ENCODE results near the gene ZNF462. TPM values are rescaled to one million over a fixed set of nuclear protein-coding genes. Genes with fewer than 3 reads are reported as not detected.

Gene ZNF462
- total and polyA plus RNA-seq, 2 experiments from 2014 or later: 40.0 to 101 TPM

- Histone ChIP-seq H3K27me3 (ENCODE audit: insufficient read depth) (no peaks in the 10 kb centered on the region), H3K9me2 (ENCODE audit: insufficient read depth) (no peaks in the 10 kb centered on the region), H3K4me1 (ENCODE audit: insufficient read depth) (peaks cover 65% of the 10 kb centered on the region), H3K27ac (ENCODE audit: low read depth) (peak overlapping the region; percentile 93), H3K4me2 (peak overlapping the region; percentile 33), H3K79me2 (replicated peaks; ENCODE audit: insufficient read depth) (peaks cover 100% of the 10 kb centered on the region), H3K36me3 (ENCODE audit: insufficient read depth) (no peaks in the 10 kb centered on the region; the same call in 1 of the 2 replicates), H4K20me1 (replicated peaks; ENCODE audit: insufficient read depth) (peaks cover 13% of the 10 kb centered on the region; the same call in 1 of the 2 replicates), H2AFZ (no peak overlapping the region), H3K4me3 (no peak overlapping the region), H3F3A (replicated peaks; ENCODE audit: low read depth) (no peaks in the 10 kb centered on the region)
- no peaks in the 10 kb centered on the region for H3K9me3 Mint-ChIP-seq
- H3K4me3 Mint-ChIP-seq: no peak overlapping the region; the same call in 2 of the 3 replicates
- H3K27me3 Mint-ChIP-seq (ENCODE audit: insufficient read depth, low read depth, poor library complexity): no peaks in the 10 kb centered on the region
- ATAC-seq (peak; percentile 11; the same call in 2 of the 3 replicates), DNase-seq (ENCODE audit: low spot score) (peak; percentile 39)
- peaks cover 90% of the 10 kb centered on the region for H3K4me1 Mint-ChIP-seq
- peak overlapping the region; percentile 80 for H3K27ac Mint-ChIP-seq
- TF ChIP-seq POLR2AphosphoS5 (IDR thresholded peaks at IDR 0.05; ENCODE audit: low read depth) (no peak), EZH2 (IDR thresholded peaks at IDR 0.05; ENCODE audit: low read depth, unreplicated experiment) (no peak), CREB1 (CRISPR knock-in tag; IDR thresholded peaks at IDR 0.05; ENCODE audit: low read depth) (no peak), ZNF114 (CRISPR knock-in tag; IDR thresholded peaks at IDR 0.05) (no peak), ZNF331 (CRISPR knock-in tag; IDR thresholded peaks at IDR 0.05; ENCODE audit: low read depth) (no peak), EZH2phosphoT487 (IDR thresholded peaks at IDR 0.05; ENCODE audit: unreplicated experiment) (no peak), STAT1 (IDR thresholded peaks at IDR 0.05; ENCODE audit: unreplicated experiment) (no peak), JUNB (IDR thresholded peaks at IDR 0.05; ENCODE audit: unreplicated experiment) (no peak)
- TF ChIP-seq, protein P1, sequence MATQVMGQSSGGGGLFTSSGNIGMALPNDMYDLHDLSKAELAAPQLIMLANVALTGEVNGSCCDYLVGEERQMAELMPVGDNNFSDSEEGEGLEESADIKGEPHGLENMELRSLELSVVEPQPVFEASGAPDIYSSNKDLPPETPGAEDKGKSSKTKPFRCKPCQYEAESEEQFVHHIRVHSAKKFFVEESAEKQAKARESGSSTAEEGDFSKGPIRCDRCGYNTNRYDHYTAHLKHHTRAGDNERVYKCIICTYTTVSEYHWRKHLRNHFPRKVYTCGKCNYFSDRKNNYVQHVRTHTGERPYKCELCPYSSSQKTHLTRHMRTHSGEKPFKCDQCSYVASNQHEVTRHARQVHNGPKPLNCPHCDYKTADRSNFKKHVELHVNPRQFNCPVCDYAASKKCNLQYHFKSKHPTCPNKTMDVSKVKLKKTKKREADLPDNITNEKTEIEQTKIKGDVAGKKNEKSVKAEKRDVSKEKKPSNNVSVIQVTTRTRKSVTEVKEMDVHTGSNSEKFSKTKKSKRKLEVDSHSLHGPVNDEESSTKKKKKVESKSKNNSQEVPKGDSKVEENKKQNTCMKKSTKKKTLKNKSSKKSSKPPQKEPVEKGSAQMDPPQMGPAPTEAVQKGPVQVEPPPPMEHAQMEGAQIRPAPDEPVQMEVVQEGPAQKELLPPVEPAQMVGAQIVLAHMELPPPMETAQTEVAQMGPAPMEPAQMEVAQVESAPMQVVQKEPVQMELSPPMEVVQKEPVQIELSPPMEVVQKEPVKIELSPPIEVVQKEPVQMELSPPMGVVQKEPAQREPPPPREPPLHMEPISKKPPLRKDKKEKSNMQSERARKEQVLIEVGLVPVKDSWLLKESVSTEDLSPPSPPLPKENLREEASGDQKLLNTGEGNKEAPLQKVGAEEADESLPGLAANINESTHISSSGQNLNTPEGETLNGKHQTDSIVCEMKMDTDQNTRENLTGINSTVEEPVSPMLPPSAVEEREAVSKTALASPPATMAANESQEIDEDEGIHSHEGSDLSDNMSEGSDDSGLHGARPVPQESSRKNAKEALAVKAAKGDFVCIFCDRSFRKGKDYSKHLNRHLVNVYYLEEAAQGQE (IDR thresholded peaks at IDR 0.05; ENCODE audit: unreplicated experiment): no peak
- H3K36me3 Mint-ChIP-seq (ENCODE audit: low read depth): peaks cover 15% of the 10 kb centered on the region
These were observed 28.3 kb downstream of the ZNF462 start for GRCh38 chr9:106891286-106891685.

GRCh38 chr9:106892632-106893031, 29.7 kb downstream of the ZNF462 start:
- H3K27me3 ChIP-seq (ENCODE audit: insufficient read depth): no peaks in the 10 kb centered on the region
- H3K79me2 ChIP-seq (replicated peaks; ENCODE audit: insufficient read depth): peaks cover 100% of the 10 kb centered on the region
- H3K4me1 Mint-ChIP-seq: peaks cover 85% of the 10 kb centered on the region
- H4K20me1 ChIP-seq (replicated peaks; ENCODE audit: insufficient read depth): peaks cover 10% of the 10 kb centered on the region; the same call in 1 of the 2 replicates
- H3K4me1 ChIP-seq (ENCODE audit: insufficient read depth): peaks cover 74% of the 10 kb centered on the region
- H3K9me2 ChIP-seq (ENCODE audit: insufficient read depth): no peaks in the 10 kb centered on the region
- peak overlapping the region; percentile 88 for H3K27ac Mint-ChIP-seq
- H3K4me3 ChIP-seq: peak overlapping the region; percentile 12
- no peak overlapping the region for H2AFZ ChIP-seq
- DNase-seq (ENCODE audit: low spot score) (peak; percentile 94), ATAC-seq (peak; percentile 91)
- peaks cover 11% of the 10 kb centered on the region for H3K36me3 Mint-ChIP-seq (ENCODE audit: low read depth)
- H3F3A ChIP-seq (replicated peaks; ENCODE audit: low read depth): no peaks in the 10 kb centered on the region
- H3K36me3 ChIP-seq (ENCODE audit: insufficient read depth): no peaks in the 10 kb centered on the region
- peak overlapping the region; percentile 33 for H3K4me2 ChIP-seq
- H3K9me3 Mint-ChIP-seq: no peaks in the 10 kb centered on the region
- H3K27ac ChIP-seq (ENCODE audit: low read depth): peak overlapping the region; percentile 93
- H3K4me3 Mint-ChIP-seq: peak overlapping the region; percentile 37; the same call in 2 of the 3 replicates
- H3K27me3 Mint-ChIP-seq (ENCODE audit: insufficient read depth, low read depth, poor library complexity): peaks cover under 1% of the 10 kb centered on the region
- TF ChIP-seq STAT1 (IDR thresholded peaks at IDR 0.05; ENCODE audit: unreplicated experiment) (no peak), ZNF331 (CRISPR knock-in tag; IDR thresholded peaks at IDR 0.05; ENCODE audit: low read depth) (no peak), POLR2AphosphoS5 (IDR thresholded peaks at IDR 0.05; ENCODE audit: low read depth) (no peak), CREB1 (CRISPR knock-in tag; IDR thresholded peaks at IDR 0.05; ENCODE audit: low read depth) (0 out of 2 replicates have a peak, but pooled peaks have one; percentile 22), JUNB (IDR thresholded peaks at IDR 0.05; ENCODE audit: unreplicated experiment) (no peak), CTCF (conservative IDR thresholded peaks at IDR 0.05; ENCODE audit: low read depth in 2 of 2) (no peak), NANOG (IDR thresholded peaks at IDR 0.05; ENCODE audit: borderline replicate concordance) (no peak)
